GM08714 (cell line): ENCODE data around the gene SUGCT.

Source experiments
- H3K4me3 ChIP-seq: fragments of 200-500 bp; sonication (Bioruptor generic); 2 replicates; pipeline ENCODE4 v1.5.1; 2014; ENCODE audit warnings: mild to moderate bottlenecking, low read length, inconsistent platforms
- ZNF274 ChIP-seq: IDR thresholded peaks from 2 replicates; pipeline ENCODE4 v1.6.1; 2012; ENCODE audit warnings: mild to moderate bottlenecking, low read depth, low read length

Gene SUGCT

GRCh38 chr7:40804477-40805215 lies 669.8 kb downstream of the SUGCT start:
- TF ChIP-seq ZNF274 = no peak
- H3K4me3 ChIP-seq = no peak overlapping the region

GRCh38 chr7:40805361-40805760 lies 670.6 kb downstream of the SUGCT start:
- no peak for TF ChIP-seq ZNF274
- no peak overlapping the region for H3K4me3 ChIP-seq

- no peak overlapping the region for H3K4me3 ChIP-seq
- no peak for TF ChIP-seq ZNF274
These were observed 673.7 kb downstream of the SUGCT start for GRCh38 chr7:40808378-40808942.

GRCh38 chr7:40810274-40810673 lies 675.5 kb downstream of the SUGCT start:
- no peak overlapping the region for H3K4me3 ChIP-seq
- no peak for TF ChIP-seq ZNF274

- H3K4me3 ChIP-seq = no peak overlapping the region
- TF ChIP-seq ZNF274 = no peak
These were observed 676.9 kb downstream of the SUGCT start for GRCh38 chr7:40811666-40812065.

GRCh38 chr7:40815022-40815421 lies 680.2 kb downstream of the SUGCT start:
- no peak for TF ChIP-seq ZNF274
- H3K4me3 ChIP-seq = no peak overlapping the region

GRCh38 chr7:40815512-40815911 lies 680.7 kb downstream of the SUGCT start:
- H3K4me3 ChIP-seq = no peak overlapping the region
- TF ChIP-seq ZNF274 = no peak

GRCh38 chr7:40822861-40823260 lies 688.1 kb downstream of the SUGCT start:
- no peak overlapping the region for H3K4me3 ChIP-seq
- no peak for TF ChIP-seq ZNF274

- TF ChIP-seq ZNF274 = no peak
- no peak overlapping the region for H3K4me3 ChIP-seq
These were observed 689.7 kb downstream of the SUGCT start for GRCh38 chr7:40824461-40824860.

GRCh38 chr7:40826411-40827221 lies 691.8 kb downstream of the SUGCT start:
- no peak overlapping the region for H3K4me3 ChIP-seq
- TF ChIP-seq ZNF274 = no peak

GRCh38 chr7:40827222-40828085 lies 692.6 kb downstream of the SUGCT start:
- no peak for TF ChIP-seq ZNF274
- no peak overlapping the region for H3K4me3 ChIP-seq

GRCh38 chr7:40828686-40829600 lies 694.1 kb downstream of the SUGCT start:
- TF ChIP-seq ZNF274 = no peak
- H3K4me3 ChIP-seq = no peak overlapping the region

- no peak for TF ChIP-seq ZNF274
- H3K4me3 ChIP-seq = no peak overlapping the region
These were observed 698.5 kb downstream of the SUGCT start for GRCh38 chr7:40833191-40833887.

GRCh38 chr7:40833888-40834234 lies 699.1 kb downstream of the SUGCT start:
- H3K4me3 ChIP-seq = no peak overlapping the region
- no peak for TF ChIP-seq ZNF274
